HEK293 (cell line): Measurements from ENCODE around the gene YWHAB.

Source experiments
- GFI1B ChIP-seq: fragments of 450-650 bp; formaldehyde crosslinking; IDR thresholded peaks from 2 replicates; pipeline ENCODE4 v1.5.1; 2016; ENCODE audit warnings: missing biosample characterization, missing genetic modification characterization
- GLI2 ChIP-seq: fragments of 450-650 bp; formaldehyde crosslinking; IDR thresholded peaks from 2 replicates; pipeline ENCODE4; 2017; ENCODE audit warnings: missing biosample characterization, missing genetic modification characterization, low read depth, borderline replicate concordance
- KLF17 ChIP-seq: fragments of 450-650 bp; formaldehyde crosslinking; IDR thresholded peaks from 2 replicates; pipeline ENCODE4 v1.5.1; 2016; ENCODE audit warnings: missing biosample characterization, missing genetic modification characterization
- OVOL3 ChIP-seq: fragments of 450-650 bp; formaldehyde crosslinking; IDR thresholded peaks from 2 replicates; pipeline ENCODE4 v1.5.1; 2016; ENCODE audit warnings: missing biosample characterization, missing genetic modification characterization
- PRDM2 ChIP-seq: fragments of 450-650 bp; formaldehyde crosslinking; IDR thresholded peaks from 2 replicates; pipeline ENCODE4 v1.5.1; 2016; ENCODE audit warnings: missing biosample characterization, missing genetic modification characterization, borderline replicate concordance
- TSHZ1 ChIP-seq: fragments of 450-650 bp; formaldehyde crosslinking; IDR thresholded peaks from 2 replicates; pipeline ENCODE4 v1.5.1; 2016; ENCODE audit warnings: missing biosample characterization, missing genetic modification characterization, borderline replicate concordance
- ZBTB10 ChIP-seq: fragments of 450-650 bp; formaldehyde crosslinking; IDR thresholded peaks from 2 replicates; pipeline ENCODE4 v1.5.1; 2016; ENCODE audit warnings: missing biosample characterization, missing genetic modification characterization
- ZBTB26 ChIP-seq: fragments of 450-650 bp; formaldehyde crosslinking; optimal IDR thresholded peaks from 2 replicates; pipeline ENCODE3; 2016; ENCODE audit warnings: missing biosample characterization, mild to moderate bottlenecking, missing genetic modification characterization
- ZFHX2 ChIP-seq: fragments of 450-650 bp; formaldehyde crosslinking; conservative IDR thresholded peaks from 2 replicates; pipeline ENCODE4 v1.5.1; 2016; ENCODE audit warnings: missing biosample characterization, missing genetic modification characterization
- ZFP37 ChIP-seq: fragments of 450-650 bp; formaldehyde crosslinking; IDR thresholded peaks from 2 replicates; pipeline ENCODE4 v1.5.1; 2016; ENCODE audit warnings: missing biosample characterization, missing genetic modification characterization
- ZNF169 ChIP-seq: fragments of 450-650 bp; formaldehyde crosslinking; IDR thresholded peaks from 2 replicates; pipeline ENCODE4 v1.5.1; 2016; ENCODE audit warnings: missing biosample characterization, missing genetic modification characterization
- ZNF2 ChIP-seq: fragments of 450-650 bp; formaldehyde crosslinking; IDR thresholded peaks from 2 replicates; pipeline ENCODE4 v1.5.1; 2016; ENCODE audit warnings: missing biosample characterization, missing genetic modification characterization
- ZNF202 ChIP-seq: fragments of 450-650 bp; formaldehyde crosslinking; IDR thresholded peaks from 2 replicates; pipeline ENCODE4 v1.5.1; 2016; ENCODE audit warnings: missing biosample characterization, missing genetic modification characterization, borderline replicate concordance
- ZNF341 ChIP-seq: fragments of 450-650 bp; formaldehyde crosslinking; IDR thresholded peaks from 2 replicates; pipeline ENCODE4; 2016; ENCODE audit warnings: low read depth, missing biosample characterization, missing genetic modification characterization
- ZNF394 ChIP-seq: fragments of 450-650 bp; formaldehyde crosslinking; IDR thresholded peaks from 2 replicates; pipeline ENCODE4 v1.5.1; 2016; ENCODE audit warnings: missing biosample characterization, missing genetic modification characterization, mild to moderate bottlenecking, moderate library complexity, borderline replicate concordance
- ZNF398 ChIP-seq: fragments of 450-650 bp; formaldehyde crosslinking; IDR thresholded peaks from 2 replicates; pipeline ENCODE4 v1.5.1; 2017; ENCODE audit warnings: missing biosample characterization, missing genetic modification characterization
- ZNF48 ChIP-seq: fragments of 450-650 bp; formaldehyde crosslinking; IDR thresholded peaks from 2 replicates; pipeline ENCODE4 v1.5.1; 2016; ENCODE audit warnings: missing biosample characterization, missing genetic modification characterization
- ZNF654 ChIP-seq: fragments of 450-650 bp; formaldehyde crosslinking; IDR thresholded peaks from 2 replicates; pipeline ENCODE4 v1.5.1; 2016; ENCODE audit warnings: low read depth, missing biosample characterization, missing genetic modification characterization
- ZNF768 ChIP-seq: fragments of 450-650 bp; formaldehyde crosslinking; IDR thresholded peaks from 2 replicates; pipeline ENCODE4 v1.5.1; 2018; ENCODE audit warnings: missing biosample characterization, mild to moderate bottlenecking, missing genetic modification characterization
- ZNF776 ChIP-seq: fragments of 450-650 bp; formaldehyde crosslinking; IDR thresholded peaks from 2 replicates; pipeline ENCODE4 v1.5.0; 2017; ENCODE audit warnings: missing biosample characterization, missing genetic modification characterization, borderline replicate concordance
- ZNF791 ChIP-seq: fragments of 450-650 bp; formaldehyde crosslinking; IDR thresholded peaks from 2 replicates; pipeline ENCODE4 v1.5.1; 2016; ENCODE audit warnings: missing biosample characterization, missing genetic modification characterization
- ZNF830 ChIP-seq: fragments of 450-650 bp; IDR thresholded peaks from 2 replicates; pipeline ENCODE4 v1.5.0; 2018; ENCODE audit warnings: missing biosample characterization, missing genetic modification characterization, low read depth, mild to moderate bottlenecking, moderate library complexity

The YWHAB gene

GRCh38 chr20:44885392-44886265, at the start of gene YWHAB (continued):
- TF ChIP-seq ZFHX2 (peak; percentile 100), ZNF398 (tag by site-specific recombination) (peak; percentile 93), KLF17 (tag by site-specific recombination) (no peak), ZFP37 (tag by site-specific recombination) (0 out of 2 replicates have a peak, but pooled peaks have one; percentile 32), PRDM2 (tag by site-specific recombination) (no peak), ZNF830 (no peak), ZNF394 (tag by site-specific recombination) (no peak), ZNF341 (tag by site-specific recombination) (peak; percentile 98), GFI1B (tag by site-specific recombination) (no peak), ZNF654 (no peak), ZNF169 (tag by site-specific recombination) (no peak), TSHZ1 (tag by site-specific recombination) (no peak), ZBTB26 (peak; percentile 77), ZNF776 (no peak), ZNF791 (tag by site-specific recombination) (no peak), ZNF768 (tag by site-specific recombination) (no peak), ZBTB10 (tag by site-specific recombination) (no peak), GLI2 (tag by site-specific recombination) (no peak), OVOL3 (tag by site-specific recombination) (no peak), ZNF202 (tag by site-specific recombination) (no peak), ZNF2 (tag by site-specific recombination) (no peak), ZNF48 (tag by site-specific recombination) (no peak)
